GM12891 (cell line): ENCODE data around the gene FNDC5.

Source experiments
- POLR2A ChIP-seq: IDR thresholded peaks from 2 replicates; pipeline ENCODE4 v1.6.1; 2011; ENCODE audit warnings: low read depth, low read length, control low read depth
- TAF1 ChIP-seq: IDR thresholded peaks from 2 replicates; pipeline ENCODE4 v1.6.1; 2011; ENCODE audit warnings: low read depth, low read length, control low read depth

DNA sequence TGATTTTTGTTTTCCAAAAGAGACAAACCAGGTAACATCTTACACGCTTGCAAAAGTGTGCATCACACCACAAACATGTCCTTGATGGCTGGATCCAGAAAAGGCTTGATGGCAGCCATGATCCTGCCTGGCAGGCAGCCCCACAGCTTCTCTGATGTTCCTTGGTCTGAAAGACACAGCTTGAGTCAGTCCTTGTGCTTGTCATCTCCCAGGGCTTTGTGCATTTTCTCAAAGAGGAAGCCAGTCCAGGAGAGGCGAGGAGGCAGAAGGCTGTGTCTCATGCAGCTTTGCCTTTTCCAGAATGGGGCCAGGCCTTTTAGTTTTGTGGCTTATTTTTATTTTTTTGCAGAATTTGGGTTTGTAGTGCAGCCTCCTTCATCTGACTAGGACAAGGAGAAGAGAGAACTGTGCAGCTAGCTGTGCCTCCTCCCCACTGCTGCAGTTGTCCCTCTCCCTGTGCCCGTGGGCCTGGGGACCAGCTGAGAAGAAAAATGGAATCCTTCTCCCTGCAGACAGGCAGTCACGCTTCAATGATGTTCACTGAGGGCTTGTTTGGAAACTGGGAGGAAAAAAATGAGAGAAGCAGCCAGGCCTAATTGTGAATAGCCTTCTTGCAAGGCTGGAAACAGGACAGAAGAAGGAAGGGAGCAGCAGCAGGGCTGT, 7.4 kb downstream of the FNDC5 start:
- no peak for TF ChIP-seq POLR2A
- TF ChIP-seq TAF1: no peak
